Measurements from ENCODE around the gene FEN1.

Gene FEN1

GRCh38 chr11:61782299-61782698 is 10.4 kb upstream of the FEN1 start:
- DNase-seq (ENCODE audit: extremely low spot score), result no peak
- ChIA-PET CTCF (interaction anchor here (0.9 to 5.1 kb wide), 6 partner anchors 8 to 265 kb away, joined by 3 to 31 read pairs (median 6); no protein-coding TSS in a partner anchor), POLR2A (interaction anchor here (0.7 kb wide), 1 partner anchor 10 kb away, joined by 4 read pairs; no protein-coding TSS in a partner anchor)
- no peak for TF ChIP-seq CTCF (IDR thresholded peaks at IDR 0.05; ENCODE audit: control extremely low read depth, extremely low read depth, low read depth, missing control alignments)

GRCh38 chr11:61782841-61783240 is 9.9 kb upstream of the FEN1 start:
- TF ChIP-seq CTCF (IDR thresholded peaks at IDR 0.05; ENCODE audit: control extremely low read depth, extremely low read depth, low read depth, missing control alignments), result no peak
- POLR2A ChIA-PET, result no interaction called here

GRCh38 chr11:61783717-61784505 is 8.8 kb upstream of the FEN1 start:
- no peak for TF ChIP-seq CTCF (IDR thresholded peaks at IDR 0.05; ENCODE audit: control extremely low read depth, extremely low read depth, low read depth, missing control alignments)
- CTCF ChIA-PET, result interaction anchor here (1.0 to 2.0 kb wide), 6 partner anchors 8 to 324 kb away, joined by 3 to 8 read pairs (median 4); partner anchors contain the start of genes FEN1 and TMEM258
- no peak for DNase-seq (ENCODE audit: extremely low spot score)
- POLR2A ChIA-PET, result no interaction called here

More at GRCh38 chr11:61782841-61783240, 9.9 kb upstream of the FEN1 start:
- CTCF ChIA-PET, result interaction anchor here (0.9 to 5.1 kb wide), 6 partner anchors 7 to 266 kb away, joined by 3 to 31 read pairs (median 6); no protein-coding TSS in a partner anchor
- no peak for DNase-seq (ENCODE audit: extremely low spot score)

GRCh38 chr11:61784506-61784805 is 8.3 kb upstream of the FEN1 start:
- DNase-seq (ENCODE audit: extremely low spot score), result no peak
- no peak for TF ChIP-seq CTCF (IDR thresholded peaks at IDR 0.05; ENCODE audit: control extremely low read depth, extremely low read depth, low read depth, missing control alignments)
- ChIA-PET POLR2A (no interaction called here), CTCF (interaction anchor here (1.0 to 2.0 kb wide), 6 partner anchors 8 to 324 kb away, joined by 3 to 8 read pairs (median 4); partner anchors contain the start of genes FEN1 and TMEM258)

GRCh38 chr11:61785837-61786402 is 6.8 kb upstream of the FEN1 start:
- TF ChIP-seq CTCF (IDR thresholded peaks at IDR 0.05; ENCODE audit: control extremely low read depth, extremely low read depth, low read depth, missing control alignments), result no peak
- DNase-seq (ENCODE audit: extremely low spot score), result no peak
- ChIA-PET CTCF (interaction anchor here (1.6 to 8.3 kb wide), 5 partner anchors 10 to 296 kb away, joined by 3 to 91 read pairs (median 8); no protein-coding TSS in a partner anchor), POLR2A (no interaction called here)

- CTCF ChIA-PET, result interaction anchor here (0.7 to 8.3 kb wide), 14 partner anchors 7 to 294 kb away, joined by 3 to 91 read pairs (median 5); no protein-coding TSS in a partner anchor
- TF ChIP-seq CTCF (IDR thresholded peaks at IDR 0.05; ENCODE audit: control extremely low read depth, extremely low read depth, low read depth, missing control alignments), result peak; percentile 29
- no peak for DNase-seq (ENCODE audit: extremely low spot score)
- POLR2A ChIA-PET, result no interaction called here
Measured at GRCh38 chr11:61787928-61788491, 4.7 kb upstream of the FEN1 start.

Measured in GM10248 (cell line).